SU-DHL-6 (cell line): Measurements from ENCODE around the gene MS4A6A.

Source experiments
- H2AFZ ChIP-seq: fragments of 200-600 bp; sonication (generic); 2 replicates; pipeline ENCODE4 v1.6.1; 2014; ENCODE audit warnings: low read depth, mild to moderate bottlenecking, moderate library complexity, mixed read lengths, antibody characterized with exemption, low read length; ENCODE audit not compliant: severe bottlenecking
- H3F3A ChIP-seq: fragments of 200-600 bp; shearing (Covaris generic); 2 replicates; pipeline ENCODE4 v1.6.0; 2016; ENCODE audit warnings: antibody characterized with exemption, mild to moderate bottlenecking; ENCODE audit not compliant: insufficient read depth
- H3K27ac ChIP-seq: fragments of 200-600 bp; sonication (generic); 2 replicates; pipeline ENCODE4 v1.5.1; 2016; ENCODE audit warnings: low read depth, mild to moderate bottlenecking, low read length, moderate library complexity, mixed read lengths
- H3K27me3 ChIP-seq: fragments of 200-600 bp; sonication (generic), shearing (Covaris generic); 2 replicates; pipeline ENCODE4 v1.6.0; 2014; ENCODE audit warnings: mild to moderate bottlenecking, low read length
- H3K36me3 ChIP-seq: fragments of 200-600 bp; sonication (generic); 2 replicates; pipeline ENCODE4 v1.6.1; 2014; ENCODE audit warnings: mild to moderate bottlenecking, low read length, mixed read lengths
- H3K4me2 ChIP-seq: fragments of 300-600, 200-600 bp; shearing (Covaris generic), sonication (generic); 2 replicates; pipeline ENCODE4 v1.6.0; 2014; ENCODE audit warnings: low read length, low read depth, mild to moderate bottlenecking; ENCODE audit not compliant: poor library complexity, severe bottlenecking
- H3K4me3 ChIP-seq: fragments of 200-600 bp; sonication (generic); 2 replicates; pipeline ENCODE4 v1.5.1; 2014; ENCODE audit warnings: antibody characterized with exemption, low read length, mild to moderate bottlenecking, mixed read lengths; ENCODE audit not compliant: insufficient read depth, poor library complexity, severe bottlenecking
- H3K79me2 ChIP-seq: fragments of 200-600 bp; sonication (generic); 2 replicates; pipeline ENCODE4 v1.6.1; 2014; ENCODE audit warnings: mild to moderate bottlenecking, low read length, moderate library complexity; ENCODE audit not compliant: insufficient read depth
- H3K9ac ChIP-seq: fragments of 200-600 bp; sonication (generic); 2 replicates; pipeline ENCODE4 v1.7.0; 2014; ENCODE audit warnings: mild to moderate bottlenecking, low read length
- H3K9me2 ChIP-seq: fragments of 200-600 bp; sonication (generic); replicated peaks from 2 replicates; pipeline ENCODE4 v1.6.1; 2014; ENCODE audit warnings: low read length; ENCODE audit not compliant: insufficient read depth
- H3K9me3 ChIP-seq: fragments of 200-600 bp; sonication (generic); 2 replicates; pipeline ENCODE4 v1.6.1; 2014; ENCODE audit warnings: low read length, mixed read lengths; ENCODE audit not compliant: insufficient read depth
- H4K20me1 ChIP-seq: fragments of 200-600 bp; sonication (generic); 2 replicates; pipeline ENCODE4 v1.6.1; 2014; ENCODE audit warnings: low read depth, mild to moderate bottlenecking, antibody characterized with exemption, low read length, moderate library complexity, mixed read lengths
- EZH2phosphoT487 ChIP-seq: fragments of 200-600 bp; sonication (generic), shearing (Covaris generic); conservative IDR thresholded peaks from 2 replicates; pipeline ENCODE4 v1.6.1; 2018; ENCODE audit warnings: mild to moderate bottlenecking, antibody characterized with exemption, low read length, moderate library complexity, mixed read lengths
- TF ChIP-seq, protein P1 (sequence below): fragments of 200-600 bp; sonication (generic); IDR thresholded peaks from one replicate; pipeline ENCODE4 v1.5.1; 2017; ENCODE audit warnings: antibody characterized with exemption, mild to moderate bottlenecking, low read length, moderate library complexity; ENCODE audit not compliant: insufficient read depth, poor library complexity, severe bottlenecking

The MS4A6A gene

DNA sequence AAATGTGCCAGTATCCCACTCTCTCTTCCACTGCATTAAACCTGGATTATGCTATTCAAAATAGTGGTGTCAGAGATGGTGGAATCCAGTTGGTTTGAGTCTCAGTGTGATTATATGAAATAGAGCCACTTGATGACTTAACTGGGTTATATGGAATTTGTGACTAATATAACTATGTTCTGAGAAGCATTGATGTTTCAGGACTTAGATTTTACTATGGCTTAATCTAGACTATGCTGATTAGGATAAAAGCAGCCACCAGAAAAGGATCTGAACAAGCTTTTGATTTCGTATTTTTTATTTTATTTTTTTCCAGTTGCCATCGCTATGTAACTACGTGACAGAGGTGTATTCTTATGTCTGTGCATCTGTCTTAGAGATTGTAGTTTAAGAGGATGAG lies 39.1 kb downstream of the MS4A6A start:
- no peaks in the 10 kb centered on the region for H3K36me3 ChIP-seq
- H3K9ac ChIP-seq, result no peak overlapping the region
- no peaks in the 10 kb centered on the region for H3K27me3 ChIP-seq
- no peak overlapping the region for H3K4me2 ChIP-seq
- no peaks in the 10 kb centered on the region for H3F3A ChIP-seq
- H3K9me2 ChIP-seq, result no peaks in the 10 kb centered on the region
- no peak overlapping the region for H2AFZ ChIP-seq
- no peaks in the 10 kb centered on the region for H3K9me3 ChIP-seq
- H3K79me2 ChIP-seq, result no peaks in the 10 kb centered on the region
- no peak overlapping the region for H3K4me3 ChIP-seq
- TF ChIP-seq, protein P1, sequence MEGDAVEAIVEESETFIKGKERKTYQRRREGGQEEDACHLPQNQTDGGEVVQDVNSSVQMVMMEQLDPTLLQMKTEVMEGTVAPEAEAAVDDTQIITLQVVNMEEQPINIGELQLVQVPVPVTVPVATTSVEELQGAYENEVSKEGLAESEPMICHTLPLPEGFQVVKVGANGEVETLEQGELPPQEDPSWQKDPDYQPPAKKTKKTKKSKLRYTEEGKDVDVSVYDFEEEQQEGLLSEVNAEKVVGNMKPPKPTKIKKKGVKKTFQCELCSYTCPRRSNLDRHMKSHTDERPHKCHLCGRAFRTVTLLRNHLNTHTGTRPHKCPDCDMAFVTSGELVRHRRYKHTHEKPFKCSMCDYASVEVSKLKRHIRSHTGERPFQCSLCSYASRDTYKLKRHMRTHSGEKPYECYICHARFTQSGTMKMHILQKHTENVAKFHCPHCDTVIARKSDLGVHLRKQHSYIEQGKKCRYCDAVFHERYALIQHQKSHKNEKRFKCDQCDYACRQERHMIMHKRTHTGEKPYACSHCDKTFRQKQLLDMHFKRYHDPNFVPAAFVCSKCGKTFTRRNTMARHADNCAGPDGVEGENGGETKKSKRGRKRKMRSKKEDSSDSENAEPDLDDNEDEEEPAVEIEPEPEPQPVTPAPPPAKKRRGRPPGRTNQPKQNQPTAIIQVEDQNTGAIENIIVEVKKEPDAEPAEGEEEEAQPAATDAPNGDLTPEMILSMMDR, result no peak
- no peaks in the 10 kb centered on the region for H4K20me1 ChIP-seq
- H3K27ac ChIP-seq, result no peak overlapping the region

DNA sequence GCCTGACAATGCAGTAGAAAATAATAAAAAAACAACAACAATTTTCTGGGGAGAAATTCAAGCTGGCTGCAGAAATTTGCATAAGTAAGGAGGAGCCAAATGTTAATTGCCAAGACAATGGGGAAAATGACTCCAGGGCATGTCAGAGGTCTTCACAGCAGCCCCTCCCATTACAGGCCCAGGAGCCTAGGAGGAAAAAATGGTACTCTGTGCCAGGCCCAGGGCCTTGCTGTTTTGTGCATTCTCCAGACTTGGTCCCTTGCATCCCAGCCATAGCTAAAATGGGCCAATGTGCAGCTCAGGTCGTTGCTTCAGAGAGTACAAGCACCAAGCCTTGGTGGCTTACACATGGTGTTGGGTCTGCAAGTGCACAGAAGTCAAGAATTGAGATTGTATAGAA lies 49.0 kb downstream of the MS4A6A start:
- Histone ChIP-seq H4K20me1 (no peaks in the 10 kb centered on the region), H3K9me3 (no peaks in the 10 kb centered on the region), H3K9ac (no peak overlapping the region), H2AFZ (no peak overlapping the region), H3K27me3 (no peaks in the 10 kb centered on the region), H3F3A (no peaks in the 10 kb centered on the region), H3K4me3 (no peak overlapping the region), H3K36me3 (no peaks in the 10 kb centered on the region), H3K27ac (no peak overlapping the region), H3K79me2 (no peaks in the 10 kb centered on the region), H3K9me2 (no peaks in the 10 kb centered on the region; the same call in 1 of the 2 replicates), H3K4me2 (no peak overlapping the region)
- no peak for TF ChIP-seq EZH2phosphoT487
- TF ChIP-seq, protein P1, result no peak

DNA sequence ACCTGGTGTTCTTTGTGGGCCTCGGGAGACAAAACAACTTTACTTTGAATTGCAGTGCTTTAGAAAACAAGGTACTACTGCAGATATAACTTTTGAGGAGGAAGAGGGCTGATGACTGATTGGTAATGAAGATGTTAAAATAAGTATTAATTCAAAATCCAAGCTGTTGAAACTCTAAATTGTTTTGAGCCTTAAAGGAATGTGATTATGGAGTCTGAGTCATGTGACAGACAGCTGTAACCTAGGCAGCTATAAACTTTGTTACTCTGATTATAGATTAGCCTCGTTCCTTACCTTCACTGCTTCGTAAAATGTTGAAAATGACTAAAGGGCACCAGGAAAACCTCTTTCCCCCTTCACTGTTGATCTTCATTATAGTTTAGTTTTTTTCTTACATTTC lies 51.0 kb downstream of the MS4A6A start:
- H3K79me2 ChIP-seq, result no peaks in the 10 kb centered on the region
- H3K27ac ChIP-seq, result no peak overlapping the region
- TF ChIP-seq EZH2phosphoT487, result no peak
- TF ChIP-seq, protein P1, result no peak
- H3K9me3 ChIP-seq, result no peaks in the 10 kb centered on the region
- no peak overlapping the region for H3K4me3 ChIP-seq
- no peaks in the 10 kb centered on the region for H4K20me1 ChIP-seq
- no peaks in the 10 kb centered on the region for H3F3A ChIP-seq
- no peaks in the 10 kb centered on the region for H3K36me3 ChIP-seq
- H3K9ac ChIP-seq, result no peak overlapping the region
- no peak overlapping the region for H2AFZ ChIP-seq
- H3K9me2 ChIP-seq, result no peaks in the 10 kb centered on the region; the same call in 1 of the 2 replicates
- no peaks in the 10 kb centered on the region for H3K27me3 ChIP-seq
- H3K4me2 ChIP-seq, result no peak overlapping the region

DNA sequence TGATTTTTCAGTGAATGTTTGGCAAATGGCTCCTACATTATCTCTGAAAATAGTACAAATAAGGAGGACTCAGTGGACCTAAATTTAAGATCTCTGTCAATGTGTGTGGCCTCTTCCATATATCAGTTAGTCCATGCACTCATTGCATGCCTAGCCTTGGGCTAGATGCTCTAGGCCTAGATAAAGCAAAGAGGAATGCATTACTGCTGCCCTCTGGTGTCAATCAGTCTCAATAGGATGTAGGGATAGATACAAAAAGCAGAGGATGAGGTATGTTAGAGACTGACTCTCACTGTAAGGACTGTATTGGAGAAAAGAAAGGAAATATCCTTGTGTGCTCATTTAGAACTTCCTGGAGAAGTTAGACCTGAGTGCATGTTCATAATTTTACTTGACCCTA lies 52.4 kb downstream of the MS4A6A start:
- Histone ChIP-seq H2AFZ (no peak overlapping the region), H3K79me2 (no peaks in the 10 kb centered on the region), H3K9me3 (no peaks in the 10 kb centered on the region), H3K9ac (no peak overlapping the region), H3K27ac (no peak overlapping the region), H3K4me3 (no peak overlapping the region), H3K27me3 (no peaks in the 10 kb centered on the region), H3K4me2 (no peak overlapping the region), H3K9me2 (no peaks in the 10 kb centered on the region), H3K36me3 (no peaks in the 10 kb centered on the region), H3F3A (no peaks in the 10 kb centered on the region), H4K20me1 (no peaks in the 10 kb centered on the region)
- TF ChIP-seq EZH2phosphoT487, result no peak
- TF ChIP-seq, protein P1, result no peak
